ENCODE data around the gene LRRC14B.
"Not testable (repeated sequence)": the region's sequence is repeated elsewhere in the genome, so short reads cannot be mapped to it uniquely, and the experiment has no call there.

DNA sequence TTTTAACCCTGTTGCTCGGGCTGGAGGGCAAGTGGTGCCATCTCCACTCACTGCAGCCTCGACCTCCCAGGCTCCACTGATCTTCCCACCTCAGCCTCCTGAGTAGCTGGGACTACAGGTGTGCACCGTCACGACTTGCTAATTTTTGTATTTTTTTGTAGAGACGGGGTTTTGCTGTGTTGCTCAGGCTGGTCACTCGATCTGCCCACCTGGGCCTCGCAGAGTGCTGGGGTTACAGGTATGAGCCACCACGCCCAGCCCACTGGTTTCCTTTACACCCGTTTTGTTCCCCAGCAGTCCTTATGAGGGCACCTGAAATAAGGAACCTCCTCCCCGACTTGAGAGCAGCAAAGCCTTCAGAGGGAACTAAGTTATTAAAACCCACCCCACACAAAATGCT is 24.8 kb downstream of the LRRC14B start:
- TF ChIP-seq CTCF (IDR thresholded peaks at IDR 0.05); TCF7L2 (IDR thresholded peaks at IDR 0.05; ENCODE audit: low read depth, low read length): not testable (repeated sequence)
